Calu3 (cell line): ENCODE results near the gene LHFPL6. TPM values are rescaled to one million over a fixed set of nuclear protein-coding genes. Genes with fewer than 3 reads are reported as not detected.

Source experiments
- BruUV-seq: library from RNA; stranded (reverse); fragments of 400-500 nt; replicated peaks from 2 replicates; lab custom pipeline; 2021; lab: Mats Ljungman, UMichigan
- CTCF ChIA-PET: fragments of 300-600 bp; sonication (Branson Sonifier 250); formaldehyde crosslinking; loops from one replicate; lab custom pipeline; 2022; ENCODE audit warnings: antibody characterized with exemption; lab: Charles Lee
- DNase-seq: peaks from one replicate; pipeline ENCODE4 v3.0.0; 2022
- H3K27ac Mint-ChIP-seq: one replicate; pipeline ENCODE4 v1.8.0; 2022; ENCODE audit warnings: mixed read lengths; ENCODE audit not compliant: unreplicated experiment
- H3K27me3 Mint-ChIP-seq: one replicate; pipeline ENCODE4 v1.8.0; 2022; ENCODE audit warnings: mixed read lengths; ENCODE audit not compliant: unreplicated experiment
- H3K36me3 Mint-ChIP-seq: one replicate; pipeline ENCODE4 v1.8.0; 2022; ENCODE audit warnings: mild to moderate bottlenecking, moderate library complexity, mixed read lengths; ENCODE audit not compliant: insufficient read depth, unreplicated experiment
- H3K4me1 Mint-ChIP-seq: one replicate; pipeline ENCODE4 v1.8.0; 2022; ENCODE audit warnings: mild to moderate bottlenecking, low read depth, mixed read lengths; ENCODE audit not compliant: unreplicated experiment
- H3K4me3 Mint-ChIP-seq: one replicate; pipeline ENCODE4 v1.8.0; 2022; ENCODE audit warnings: mild to moderate bottlenecking, low read depth, moderate library complexity, mixed read lengths; ENCODE audit not compliant: unreplicated experiment
- H3K9me3 Mint-ChIP-seq: one replicate; pipeline ENCODE4 v1.8.0; 2022; ENCODE audit warnings: low read depth, mixed read lengths; ENCODE audit not compliant: unreplicated experiment
- CTCF ChIP-seq: fragments of 200-600 bp; IDR thresholded peaks from one replicate; pipeline ENCODE4 v1.8.0; 2022; ENCODE audit warnings: antibody characterized with exemption; ENCODE audit not compliant: unreplicated experiment
- intact Hi-C: fragments of 100-400 bp; cut with micrococcal nuclease; formaldehyde crosslinking; loops from one replicate; pipeline ENCODE4 v1.10.0; 2022; ENCODE audit not compliant: unreplicated experiment
- total RNA-seq: library from RNA; stranded (reverse); gene quantifications from 2 replicates; pipeline ENCODE4 v1.2.3, GENCODE V29; 2022

LHFPL6 gene
- total RNA-seq, 1 experiment from 2014 or later: not detected

- intact Hi-C loops: no loop called here
- no peak overlapping the region for H3K27ac Mint-ChIP-seq
- peaks cover 3% of the 10 kb centered on the region for H3K4me1 Mint-ChIP-seq
- peaks cover 3% of the 10 kb centered on the region for H3K9me3 Mint-ChIP-seq
- no peak for DNase-seq
- no peak overlapping the region for H3K4me3 Mint-ChIP-seq
- TF ChIP-seq CTCF: no peak
- no TSS peak for BruUV-seq
- peaks cover 4% of the 10 kb centered on the region for H3K27me3 Mint-ChIP-seq
- CTCF ChIA-PET: no interaction called here
- H3K36me3 Mint-ChIP-seq: no peaks in the 10 kb centered on the region
These were observed 43.1 kb downstream of the LHFPL6 start for GRCh38 chr13:39559847-39560246.

GRCh38 chr13:39557285-39557955 is 45.6 kb downstream of the LHFPL6 start:
- Mint-ChIP-seq H3K9me3 (peaks cover 3% of the 10 kb centered on the region), H3K36me3 (no peaks in the 10 kb centered on the region), H3K27me3 (peaks cover 13% of the 10 kb centered on the region), H3K4me3 (no peak overlapping the region), H3K27ac (no peak overlapping the region), H3K4me1 (no peaks in the 10 kb centered on the region)
- no TSS peak for BruUV-seq
- CTCF ChIA-PET: no interaction called here
- no peak for DNase-seq
- no peak for TF ChIP-seq CTCF
- intact Hi-C loops: no loop called here

GRCh38 chr13:39556866-39557265 is 46.1 kb downstream of the LHFPL6 start:
- Mint-ChIP-seq H3K4me3 (no peak overlapping the region), H3K27me3 (peaks cover 13% of the 10 kb centered on the region), H3K4me1 (no peaks in the 10 kb centered on the region), H3K36me3 (no peaks in the 10 kb centered on the region), H3K9me3 (peaks cover 3% of the 10 kb centered on the region), H3K27ac (no peak overlapping the region)
- BruUV-seq: no TSS peak
- intact Hi-C loops: no loop called here
- DNase-seq: no peak
- TF ChIP-seq CTCF: no peak
- CTCF ChIA-PET: no interaction called here

- CTCF ChIA-PET: no interaction called here
- Mint-ChIP-seq H3K27me3 (peaks cover 13% of the 10 kb centered on the region), H3K36me3 (no peaks in the 10 kb centered on the region), H3K4me1 (no peaks in the 10 kb centered on the region), H3K9me3 (peaks cover 3% of the 10 kb centered on the region), H3K27ac (no peak overlapping the region), H3K4me3 (no peak overlapping the region)
- no peak for DNase-seq
- no TSS peak for BruUV-seq
- TF ChIP-seq CTCF: no peak
- intact Hi-C loops: no loop called here
These were observed 48.6 kb downstream of the LHFPL6 start for GRCh38 chr13:39554371-39554770.
